GM23248 (cell line): ENCODE results near the gene OR2B2. TPM values are rescaled to one million over a fixed set of nuclear protein-coding genes. Genes with fewer than 3 reads are reported as not detected.
"Not testable (repeated sequence)": the region's sequence is repeated elsewhere in the genome, so short reads cannot be mapped to it uniquely, and the experiment has no call there.

Source experiments
- DNase-seq: peaks from one replicate; pipeline ENCODE4 v3.0.0-alpha.2; 2015
- H2AFZ ChIP-seq: fragments of 200-600 bp; sonication (generic); 2 replicates; pipeline ENCODE4 v1.6.1; 2016; ENCODE audit warnings: antibody characterized with exemption
- H3F3A ChIP-seq: fragments of 200-600 bp; sonication (generic); 2 replicates; pipeline ENCODE4 v1.6.1; 2016; ENCODE audit warnings: mild to moderate bottlenecking, antibody characterized with exemption, mixed run types; ENCODE audit not compliant: insufficient read depth
- H3K27ac ChIP-seq: fragments of 200-600 bp; sonication (generic); 2 replicates; pipeline ENCODE4 v1.5.1; 2016; ENCODE audit warnings: mild to moderate bottlenecking
- H3K27me3 ChIP-seq: fragments of 200-600 bp; sonication (generic); replicated peaks from 2 replicates; pipeline ENCODE4 v1.6.1; 2016; ENCODE audit warnings: mild to moderate bottlenecking; ENCODE audit not compliant: insufficient read depth
- H3K36me3 ChIP-seq: fragments of 200-600 bp; sonication (generic); 2 replicates; pipeline ENCODE4 v1.6.1; 2016; ENCODE audit warnings: low read depth, mild to moderate bottlenecking
- H3K4me1 ChIP-seq: fragments of 200-600 bp; sonication (generic); 2 replicates; pipeline ENCODE4 v1.6.1; 2016; ENCODE audit warnings: mild to moderate bottlenecking; ENCODE audit not compliant: insufficient read depth
- H3K4me2 ChIP-seq: fragments of 200-600 bp; sonication (generic); one replicate; pipeline ENCODE4 v1.6.1; 2016; ENCODE audit warnings: mild to moderate bottlenecking; ENCODE audit not compliant: unreplicated experiment
- H3K4me3 ChIP-seq: fragments of 200-600 bp; sonication (generic); 2 replicates; pipeline ENCODE4 v1.5.1; 2016; ENCODE audit warnings: mild to moderate bottlenecking
- H3K79me2 ChIP-seq: fragments of 200-600 bp; sonication (generic); 2 replicates; pipeline ENCODE4 v1.6.1; 2016; ENCODE audit warnings: mild to moderate bottlenecking; ENCODE audit not compliant: insufficient read depth
- H3K9ac ChIP-seq: fragments of 200-600 bp; sonication (generic); 2 replicates; pipeline ENCODE4 v1.6.1; 2016; ENCODE audit warnings: mild to moderate bottlenecking
- H3K9me2 ChIP-seq: fragments of 200-600 bp; sonication (generic); 2 replicates; pipeline ENCODE4 v1.6.1; 2016; ENCODE audit warnings: mixed run types, mild to moderate bottlenecking, moderate library complexity; ENCODE audit not compliant: insufficient read depth
- H3K9me3 ChIP-seq: fragments of 200-600 bp; sonication (generic); one replicate; pipeline ENCODE4 v1.6.1; 2017; ENCODE audit warnings: low read depth
- H4K20me1 ChIP-seq: fragments of 200-600 bp; sonication (generic); 2 replicates; pipeline ENCODE4 v1.6.0; 2016; ENCODE audit not compliant: insufficient read depth
- EZH2 ChIP-seq: fragments of 200-600 bp; sonication (generic); IDR thresholded peaks from 2 replicates; pipeline ENCODE4 v1.6.1; 2018; ENCODE audit warnings: antibody characterized with exemption, mild to moderate bottlenecking; ENCODE audit not compliant: insufficient read depth, poor library complexity, severe bottlenecking
- EZH2phosphoT487 ChIP-seq: fragments of 200-600 bp; sonication (generic); IDR thresholded peaks from 2 replicates; pipeline ENCODE4 v1.6.1; 2018; ENCODE audit warnings: antibody characterized with exemption, moderate library complexity, mild to moderate bottlenecking, low read depth; ENCODE audit not compliant: insufficient read depth
- WGBS, 2 experiments: methylation state at CpG; one replicate each; pipeline ENCODE4 v1.1.6; 2015 to 2017; ENCODE audit warnings: low lambda C conversion rate in 2 of 2, low coverage in 1 of 2; ENCODE audit errors: missing lambda C conversion rate in 2 of 2; 5-methylcytosine and 5-hydroxymethylcytosine counted together
- in situ Hi-C: fragments of 300-500 bp; cut with MboI; formaldehyde crosslinking; loops from 2 replicates; pipeline ENCODE4 v1.15.0; 2020
- polyA plus RNA-seq: library from polyadenylated mRNA; unstranded; fragments of >200 nt; fragmentation: Nextera tagmentation; extraction: Ambion mirVana; gene quantifications from 2 replicates; pipeline ENCODE4 v1.2.1, GENCODE V29; 2016
- total RNA-seq: library from RNA; depleted of rRNA; stranded (reverse); fragments of >200 nt; shearing (Covaris generic); gene quantifications from 2 replicates; pipeline ENCODE4 v1.2.3, GENCODE V29; 2014; rRNA removed

OR2B2 gene
- total RNA-seq (not detected in 2 replicates), polyA plus RNA-seq (not detected in 2 replicates)

GRCh38 chr6:27911956-27912446 lies at the start of gene OR2B2:
Gene OR2B2, minus strand, starts transcription at chr6:27912396. Its CDS starts 77 bp downstream, at chr6:27912319.
- H3K4me1 ChIP-seq = no peaks in the 10 kb centered on the region
- WGBS, 2 experiments = 30 to 38% methylated on average over 2 of the region's 2 CpGs
- no peaks in the 10 kb centered on the region for H3K9me2 ChIP-seq
- H3K4me2 ChIP-seq = no peak within 1 kb of the TSS
- no peak for DNase-seq
- H3K79me2 ChIP-seq = no peaks in the 10 kb centered on the region
- H3K9me3 ChIP-seq = no peaks in the 10 kb centered on the region
- H3K27ac ChIP-seq = no peak within 1 kb of the TSS
- no peaks in the 10 kb centered on the region for H3F3A ChIP-seq
- H3K27me3 ChIP-seq = no peaks in the 10 kb centered on the region
- in situ Hi-C loops = no loop called here
- no peak for TF ChIP-seq EZH2phosphoT487
- no peak for TF ChIP-seq EZH2
- no peaks in the 10 kb centered on the region for H4K20me1 ChIP-seq
- H3K4me3 ChIP-seq = no peak within 1 kb of the TSS
- no peak within 1 kb of the TSS for H3K9ac ChIP-seq
- no peaks in the 10 kb centered on the region for H3K36me3 ChIP-seq
- H2AFZ ChIP-seq = no peak within 1 kb of the TSS

- H2AFZ ChIP-seq = no peak overlapping the region
- H3K79me2 ChIP-seq = no peaks in the 10 kb centered on the region
- H3K36me3 ChIP-seq = no peaks in the 10 kb centered on the region
- H3K27me3 ChIP-seq = no peaks in the 10 kb centered on the region
- no peaks in the 10 kb centered on the region for H4K20me1 ChIP-seq
- no peak for DNase-seq
- no peak overlapping the region for H3K9ac ChIP-seq
- H3K4me1 ChIP-seq = no peaks in the 10 kb centered on the region
- TF ChIP-seq EZH2phosphoT487 (no peak), EZH2 (no peak)
- H3K27ac ChIP-seq = no peak overlapping the region
- H3K9me3 ChIP-seq = no peaks in the 10 kb centered on the region
- no peaks in the 10 kb centered on the region for H3F3A ChIP-seq
- no peak overlapping the region for H3K4me2 ChIP-seq
- in situ Hi-C loops = no loop called here
- 31 to 34% methylated on average over 4 of the region's 4 CpGs for WGBS, 2 experiments
- 0 out of 2 replicates have a peak, but pooled peaks cover 4% of the 10 kb centered on the region for H3K9me2 ChIP-seq
- no peak overlapping the region for H3K4me3 ChIP-seq
Measured at GRCh38 chr6:27957516-27957915, 45.3 kb upstream of the OR2B2 start.

GRCh38 chr6:27956941-27957340 lies 44.7 kb upstream of the OR2B2 start, which contains the start of gene OR2B6:
Gene OR2B6, plus strand, starts transcription at chr6:27957241. Its CDS starts 0 bp downstream, at chr6:27957241.
- H3K27ac ChIP-seq = no peak within 1 kb of the TSS
- TF ChIP-seq EZH2phosphoT487 (no peak), EZH2 (no peak)
- no peak within 1 kb of the TSS for H3K4me2 ChIP-seq
- no peaks in the 10 kb centered on the region for H4K20me1 ChIP-seq
- H3K27me3 ChIP-seq = no peaks in the 10 kb centered on the region
- H3K36me3 ChIP-seq = no peaks in the 10 kb centered on the region
- no peak within 1 kb of the TSS for H3K9ac ChIP-seq
- 0 out of 2 replicates have a peak, but pooled peaks cover 4% of the 10 kb centered on the region for H3K9me2 ChIP-seq
- no peaks in the 10 kb centered on the region for H3F3A ChIP-seq
- H2AFZ ChIP-seq = no peak within 1 kb of the TSS
- H3K4me1 ChIP-seq = no peaks in the 10 kb centered on the region
- H3K79me2 ChIP-seq = no peaks in the 10 kb centered on the region
- no peak for DNase-seq
- H3K9me3 ChIP-seq = no peaks in the 10 kb centered on the region
- 22 to 31% methylated on average over 1 of the region's 1 CpG for WGBS, 2 experiments
- no peak within 1 kb of the TSS for H3K4me3 ChIP-seq
- in situ Hi-C loops = no loop called here

- H3F3A ChIP-seq = no peaks in the 10 kb centered on the region
- TF ChIP-seq EZH2 (no peak), EZH2phosphoT487 (no peak)
- H3K4me2 ChIP-seq = no peak overlapping the region
- H3K4me3 ChIP-seq = no peak overlapping the region
- in situ Hi-C loops = no loop called here
- WGBS, 2 experiments = 5 to 9% methylated on average over 1 of the region's 1 CpG
- DNase-seq = no peak
- H3K4me1 ChIP-seq = no peaks in the 10 kb centered on the region
- H3K9me3 ChIP-seq = no peaks in the 10 kb centered on the region
- no peaks in the 10 kb centered on the region for H3K27me3 ChIP-seq
- H2AFZ ChIP-seq = no peak overlapping the region
- H3K27ac ChIP-seq = no peak overlapping the region
- no peaks in the 10 kb centered on the region for H3K36me3 ChIP-seq
- H3K79me2 ChIP-seq = no peaks in the 10 kb centered on the region
- no peaks in the 10 kb centered on the region for H3K9me2 ChIP-seq
- H3K9ac ChIP-seq = no peak overlapping the region
- H4K20me1 ChIP-seq = no peaks in the 10 kb centered on the region
Measured at GRCh38 chr6:27951040-27951439, 38.8 kb upstream of the OR2B2 start.

GRCh38 chr6:27948237-27948636 lies 36.0 kb upstream of the OR2B2 start:
- in situ Hi-C loops = no loop called here
- 16 to 19% methylated on average over 1 of the region's 1 CpG for WGBS, 2 experiments
- no peaks in the 10 kb centered on the region for H3K9me3 ChIP-seq
- no peak overlapping the region for H3K27ac ChIP-seq
- no peak overlapping the region for H3K4me2 ChIP-seq
- no peaks in the 10 kb centered on the region for H4K20me1 ChIP-seq
- no peaks in the 10 kb centered on the region for H3K79me2 ChIP-seq
- no peak for TF ChIP-seq EZH2phosphoT487
- TF ChIP-seq EZH2 = no peak
- no peaks in the 10 kb centered on the region for H3K4me1 ChIP-seq
- H3K36me3 ChIP-seq = no peaks in the 10 kb centered on the region
- H3K9ac ChIP-seq = no peak overlapping the region
- H3K27me3 ChIP-seq = no peaks in the 10 kb centered on the region
- no peaks in the 10 kb centered on the region for H3F3A ChIP-seq
- H2AFZ ChIP-seq = no peak overlapping the region
- H3K4me3 ChIP-seq = no peak overlapping the region
- no peaks in the 10 kb centered on the region for H3K9me2 ChIP-seq
- no peak for DNase-seq

- H3K4me1 ChIP-seq = not testable (repeated sequence)
Measured at GRCh38 chr6:27943072-27943471, 30.9 kb upstream of the OR2B2 start.

More at GRCh38 chr6:27943072-27943471, 30.9 kb upstream of the OR2B2 start:
- H3K4me2 ChIP-seq, H3K36me3 ChIP-seq, DNase-seq, H3K27me3 ChIP-seq, H3K9ac ChIP-seq, H3K79me2 ChIP-seq, H3K27ac ChIP-seq, H3F3A ChIP-seq, H3K9me3 ChIP-seq, H3K4me3 ChIP-seq, in situ Hi-C loops, H2AFZ ChIP-seq, H3K9me2 ChIP-seq, H4K20me1 ChIP-seq: not testable (repeated sequence)
- 3 to 4% methylated on average over 6 of the region's 6 CpGs for WGBS, 2 experiments
